ENCODE data around the gene MED22.

Gene MED22

DNA sequence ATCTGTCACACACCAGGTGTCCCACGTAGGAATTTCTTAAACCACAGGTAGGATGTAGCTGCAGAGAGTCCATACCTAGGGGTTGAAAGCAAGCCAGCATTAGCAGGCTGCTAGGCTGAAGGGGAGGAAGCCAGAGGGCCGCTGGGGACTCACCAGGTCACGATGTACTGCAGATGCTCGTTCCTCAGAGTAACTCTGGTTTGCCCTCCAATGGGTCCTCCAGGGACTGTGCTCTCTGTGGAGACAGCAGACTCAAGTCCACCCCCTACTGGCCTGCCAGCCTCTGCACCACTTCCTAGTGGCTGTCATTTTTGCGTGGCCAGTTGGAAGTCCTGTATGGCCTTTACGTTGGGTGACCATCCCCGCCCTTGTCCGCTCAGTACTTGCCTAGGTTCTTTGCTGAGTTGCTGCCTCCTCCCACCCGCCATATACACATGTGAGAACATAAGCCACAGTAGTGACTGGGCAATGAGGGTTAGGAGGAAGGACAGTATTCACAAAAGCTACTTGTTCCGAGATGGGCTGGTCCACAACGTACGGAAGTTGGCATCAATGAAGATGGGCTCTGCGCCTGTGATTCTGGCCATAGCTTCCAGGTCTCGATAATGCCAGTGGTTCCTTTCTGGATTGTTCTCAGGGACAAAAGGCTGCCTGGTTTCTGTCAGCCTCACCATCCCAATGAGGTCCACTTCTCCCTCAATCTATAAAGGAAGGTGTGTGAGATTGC, 4.1 kb upstream of the MED22 start:
- Mint-ChIP-seq H3K27me3 (no peaks in the 10 kb centered on the region), H3K27ac (no peak overlapping the region), H3K9me3 (no peaks in the 10 kb centered on the region), H3K4me1 (peaks cover 62% of the 10 kb centered on the region), H3K4me3 (no peak overlapping the region)
- DNase-seq = peak in 1 of 2 donors; percentile 53
- no peak for ATAC-seq

DNA sequence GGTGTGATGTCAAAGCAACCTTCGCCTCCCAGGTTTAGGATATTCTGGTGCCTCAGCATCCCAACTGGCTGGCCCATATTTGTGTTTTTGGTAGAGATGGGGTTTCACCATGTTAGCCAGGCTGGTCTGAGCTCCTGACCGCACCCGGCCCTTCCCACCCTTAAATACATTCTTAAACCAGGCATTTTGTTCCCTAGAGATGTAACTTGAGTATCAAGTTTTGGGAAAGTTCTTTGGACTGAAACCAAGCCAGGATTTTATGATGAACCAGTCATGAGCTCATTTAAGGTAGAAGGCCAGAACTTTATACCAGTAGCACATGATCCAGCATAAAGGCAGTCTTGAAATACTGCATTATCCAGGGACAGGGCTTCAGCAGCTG, 3.6 kb upstream of the MED22 start:
- Mint-ChIP-seq H3K27me3 (no peaks in the 10 kb centered on the region), H3K27ac (no peak overlapping the region), H3K4me3 (no peak overlapping the region), H3K9me3 (no peaks in the 10 kb centered on the region), H3K4me1 (peaks cover 65% of the 10 kb centered on the region)
- DNase-seq = no peak
- no peak for ATAC-seq

DNA sequence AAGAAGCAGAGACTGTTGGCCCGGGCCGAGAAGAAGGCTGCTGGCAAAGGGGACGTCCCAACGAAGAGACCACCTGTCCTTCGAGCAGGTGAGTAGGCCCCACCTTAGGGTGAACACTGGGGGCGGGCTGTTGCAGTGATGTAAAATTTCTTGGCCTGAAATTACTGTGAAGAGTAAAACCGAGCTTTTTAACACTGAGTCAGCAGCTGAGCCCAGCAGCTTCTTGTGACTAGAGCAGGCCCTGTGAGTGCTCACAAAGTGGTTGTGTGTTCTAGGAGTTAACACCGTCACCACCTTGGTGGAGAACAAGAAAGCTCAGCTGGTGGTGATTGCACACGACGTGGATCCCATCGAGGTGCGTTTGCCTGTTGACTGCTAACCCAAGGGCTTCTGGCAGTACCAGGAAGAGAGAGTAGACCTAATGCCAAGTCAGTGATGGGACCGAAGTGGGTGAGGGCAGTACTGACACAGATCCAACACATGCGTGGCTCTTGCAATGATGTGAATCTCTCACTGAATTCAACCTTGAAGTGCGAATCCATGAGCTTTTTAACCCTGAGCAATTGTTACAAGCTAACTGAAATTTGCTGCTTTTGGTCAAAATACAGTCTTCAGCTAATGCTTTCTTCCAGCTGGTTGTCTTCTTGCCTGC, 2.2 kb upstream of the MED22 start:
- Mint-ChIP-seq H3K4me3 (peak overlapping the region; percentile 96 to 99), H3K9me3 (no peaks in the 10 kb centered on the region), H3K27ac (peak overlapping the region; percentile 40 to 100), H3K27me3 (no peaks in the 10 kb centered on the region), H3K4me1 (peaks cover 69% of the 10 kb centered on the region)
- ATAC-seq (no peak), DNase-seq (no peak)

DNA sequence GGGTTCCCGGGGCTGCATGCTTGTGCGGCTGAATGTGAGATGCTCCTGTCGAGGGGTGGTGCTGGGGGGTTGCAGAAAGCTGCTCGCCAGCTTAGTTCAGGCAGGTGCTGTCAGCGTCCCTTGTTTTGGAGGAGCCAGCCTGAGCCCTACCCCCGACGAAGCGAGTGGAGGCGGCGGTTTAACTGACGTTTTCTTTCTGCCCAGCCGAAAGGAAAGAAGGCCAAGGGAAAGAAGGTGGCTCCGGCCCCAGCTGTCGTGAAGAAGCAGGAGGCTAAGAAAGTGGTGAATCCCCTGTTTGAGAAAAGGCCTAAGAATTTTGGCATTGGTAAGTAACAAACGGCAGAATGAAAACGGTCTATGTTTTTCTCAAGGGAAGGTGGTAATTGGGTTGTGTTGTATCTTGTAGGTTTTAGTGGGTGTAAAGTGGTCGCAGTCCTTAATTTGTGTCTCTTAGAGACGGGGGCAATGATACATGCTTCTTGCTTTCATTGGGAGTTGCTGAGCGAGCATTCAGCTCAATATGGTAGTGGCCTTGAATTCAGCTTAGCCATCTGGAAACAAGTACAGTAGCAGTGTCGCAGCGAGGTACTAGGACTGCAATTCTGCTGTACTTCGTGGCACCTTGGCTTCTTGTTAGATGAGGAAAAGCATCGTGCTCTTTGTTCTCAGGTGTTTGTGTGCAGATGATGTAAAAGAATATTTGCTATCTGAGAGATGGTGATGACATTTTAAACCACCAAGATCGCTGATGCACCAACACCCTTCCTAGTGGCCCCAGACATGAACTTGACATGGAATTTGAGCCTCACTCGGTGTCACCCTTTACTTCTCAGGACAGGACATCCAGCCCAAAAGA, 1.0 kb upstream of the MED22 start:
- DNase-seq (no peak), ATAC-seq (no peak)
- no peaks in the 10 kb centered on the region for H3K27me3 Mint-ChIP-seq
- peak overlapping the region; percentile 100 for H3K27ac Mint-ChIP-seq
- H3K4me3 Mint-ChIP-seq = peak overlapping the region; percentile 96 to 99
- no peaks in the 10 kb centered on the region for H3K9me3 Mint-ChIP-seq
- H3K4me1 Mint-ChIP-seq = peaks cover 61% of the 10 kb centered on the region

DNA sequence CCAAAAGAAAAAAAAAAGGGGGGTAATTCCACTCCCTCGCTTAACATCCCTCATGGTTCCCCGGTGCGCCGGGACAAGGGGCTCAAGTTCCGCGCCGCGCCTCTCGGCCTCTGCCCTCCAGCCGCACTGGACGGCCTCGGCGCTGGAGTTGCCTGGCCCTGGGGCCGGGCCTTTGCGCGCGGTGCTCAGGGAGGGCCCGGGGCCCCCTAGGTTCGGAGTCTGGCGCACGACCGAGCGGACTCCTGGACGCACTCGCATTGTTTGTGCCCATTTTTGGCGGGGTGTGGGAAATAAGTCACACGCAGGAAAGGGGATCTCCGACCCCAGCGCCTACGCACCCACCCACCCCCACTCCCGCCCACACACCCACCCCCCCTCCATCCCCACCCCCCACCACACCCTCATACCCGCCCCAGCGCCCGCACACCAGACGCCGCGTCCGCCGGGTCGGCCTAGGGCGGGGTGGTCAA, 381 bp downstream of the MED22 start:
- peak overlapping the region; percentile 96 to 99 for H3K4me3 Mint-ChIP-seq
- peak; percentile 64 to 65 for DNase-seq
- H3K4me1 Mint-ChIP-seq = peaks cover 55% of the 10 kb centered on the region
- no peaks in the 10 kb centered on the region for H3K27me3 Mint-ChIP-seq
- peak overlapping the region; percentile 100 for H3K27ac Mint-ChIP-seq
- peak; percentile 70 for ATAC-seq
- H3K9me3 Mint-ChIP-seq = no peaks in the 10 kb centered on the region

DNA sequence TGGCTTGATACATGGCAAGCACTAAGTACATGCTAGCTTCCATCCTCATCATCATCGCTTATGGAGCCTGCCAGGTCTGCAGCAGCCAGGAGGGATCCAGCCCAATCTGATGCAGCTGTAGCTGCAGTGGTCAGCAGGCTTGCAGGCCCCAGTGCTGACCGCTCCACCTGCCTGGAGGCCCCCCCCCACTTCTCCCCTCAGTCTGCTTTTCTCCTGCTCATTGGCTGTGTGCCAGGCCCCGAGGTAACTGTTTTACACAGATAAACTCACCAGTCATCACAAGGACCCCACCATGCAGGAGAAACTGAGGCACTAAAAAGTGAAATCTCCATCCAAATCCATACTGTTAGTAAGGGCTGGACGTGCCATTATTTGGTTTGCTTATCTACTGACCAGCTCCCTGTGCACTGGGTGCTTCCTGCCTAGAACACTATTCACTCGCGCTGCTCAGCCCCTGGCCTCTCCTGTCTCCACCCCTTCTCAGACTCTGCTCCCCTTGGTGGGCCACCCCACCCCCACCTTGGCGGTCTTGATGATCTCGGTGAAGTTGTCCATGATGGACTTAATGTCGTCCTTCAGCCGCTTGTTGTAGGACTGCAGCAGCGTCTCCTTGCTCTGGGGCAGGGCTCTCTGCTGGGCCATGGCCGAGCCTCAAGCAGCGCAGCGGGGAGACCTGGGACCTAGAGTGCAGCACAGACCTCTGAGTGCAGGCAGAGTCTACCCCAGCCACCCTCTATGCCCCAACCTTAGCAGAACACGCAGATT, 1.7 kb downstream of the MED22 start:
- Mint-ChIP-seq H3K4me3 (peak overlapping the region; percentile 96 to 99), H3K4me1 (peaks cover 59% of the 10 kb centered on the region), H3K9me3 (no peaks in the 10 kb centered on the region), H3K27ac (peak overlapping the region; percentile 91 to 92), H3K27me3 (no peaks in the 10 kb centered on the region)
- no peak for DNase-seq
- no peak for ATAC-seq

DNA sequence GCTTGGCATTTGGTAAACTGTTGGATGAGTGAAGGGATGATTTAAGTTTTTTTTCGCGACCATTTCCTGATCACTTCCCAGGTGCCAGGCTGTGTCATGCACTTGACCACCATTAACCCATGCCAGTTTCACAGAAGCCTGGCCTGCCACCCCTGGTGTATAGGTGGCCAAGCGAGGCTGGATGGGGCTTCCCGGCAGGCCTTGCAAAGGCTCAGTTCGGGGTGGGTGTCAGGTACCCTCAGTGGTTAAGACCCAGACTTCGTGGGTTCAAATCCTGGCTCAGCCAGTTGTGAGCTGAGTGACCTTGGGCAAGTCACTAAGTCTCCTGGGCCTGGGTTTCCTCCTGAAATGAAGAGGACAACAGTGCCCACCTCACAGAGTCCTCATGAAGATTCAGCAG, 2.3 kb downstream of the MED22 start:
- H3K4me1 Mint-ChIP-seq = peaks cover 62% of the 10 kb centered on the region
- no peaks in the 10 kb centered on the region for H3K27me3 Mint-ChIP-seq
- no peak for ATAC-seq
- no peak for DNase-seq
- H3K27ac Mint-ChIP-seq = no peak overlapping the region
- H3K9me3 Mint-ChIP-seq = no peaks in the 10 kb centered on the region
- H3K4me3 Mint-ChIP-seq = no peak overlapping the region

DNA sequence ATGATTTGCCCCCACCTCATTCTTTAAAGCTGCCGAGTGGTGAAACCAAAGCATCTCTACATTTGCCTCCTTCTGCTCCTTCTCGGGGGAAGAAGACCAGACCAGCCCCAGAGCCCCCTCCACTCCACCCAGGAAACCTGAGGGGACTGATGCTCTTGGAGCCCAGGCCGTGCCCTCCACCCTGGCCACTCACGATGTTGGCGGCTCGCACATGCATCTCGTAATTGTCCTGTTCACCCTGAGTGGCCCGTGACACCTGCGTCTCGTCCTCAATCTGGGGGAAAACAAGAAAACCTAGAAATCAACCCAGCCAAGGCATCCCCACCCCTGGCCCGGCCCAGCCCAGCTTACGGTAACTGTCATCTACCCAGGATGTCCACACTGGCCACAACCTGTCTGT, 3.0 kb downstream of the MED22 start:
- Mint-ChIP-seq H3K4me3 (no peak overlapping the region), H3K27ac (no peak overlapping the region), H3K4me1 (peaks cover 62% of the 10 kb centered on the region), H3K27me3 (no peaks in the 10 kb centered on the region), H3K9me3 (no peaks in the 10 kb centered on the region)
- ATAC-seq (no peak), DNase-seq (no peak)

DNA sequence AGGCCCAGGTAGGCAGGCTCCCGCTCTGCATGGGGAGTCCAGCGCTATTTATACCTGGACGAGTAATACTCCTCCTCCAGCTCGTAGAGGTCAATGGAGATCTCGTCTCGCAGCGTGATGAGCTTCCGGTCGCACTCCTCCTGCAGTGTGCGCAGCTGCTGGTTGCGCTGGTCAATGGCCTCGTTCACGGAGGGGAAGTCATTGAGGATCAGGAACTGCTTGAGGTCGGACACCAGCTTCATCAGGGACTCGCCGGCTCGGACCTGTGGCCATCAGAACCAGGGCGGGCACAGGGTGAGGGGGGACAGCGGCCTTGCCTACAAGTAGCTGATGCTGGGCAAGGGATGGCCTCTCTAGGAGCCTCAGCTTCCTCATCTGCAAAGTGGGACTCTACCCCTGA, 3.9 kb downstream of the MED22 start:
- H3K4me1 Mint-ChIP-seq = peaks cover 62% of the 10 kb centered on the region
- no peak overlapping the region for H3K4me3 Mint-ChIP-seq
- H3K27ac Mint-ChIP-seq = no peak overlapping the region

DNA sequence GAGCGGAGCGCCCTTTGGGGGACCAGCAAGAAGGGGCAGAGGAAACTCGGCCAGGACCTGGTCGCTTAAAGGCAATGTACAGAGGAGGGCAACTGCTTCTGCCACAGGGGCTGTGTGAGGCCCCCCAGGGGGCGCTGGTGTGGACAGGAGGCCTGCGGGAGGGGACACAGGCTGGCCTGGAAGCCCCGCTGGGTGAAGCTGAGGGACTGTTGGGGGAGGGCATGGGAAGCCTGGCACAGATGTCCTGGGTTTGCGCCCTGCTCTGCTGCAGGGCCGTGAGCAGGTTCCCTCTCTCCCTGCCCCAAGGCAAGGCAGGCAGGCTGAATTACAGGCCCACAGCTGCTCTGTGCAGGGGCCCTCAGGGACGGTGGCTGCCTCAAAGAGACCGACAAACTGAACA, 5.4 kb downstream of the MED22 start:
- DNase-seq (no peak), ATAC-seq (no peak)
- Mint-ChIP-seq H3K4me1 (peaks cover 62% of the 10 kb centered on the region), H3K9me3 (no peaks in the 10 kb centered on the region), H3K27me3 (no peaks in the 10 kb centered on the region), H3K27ac (peak overlapping the region in 1 of 2 donors; percentile 76), H3K4me3 (no peak overlapping the region)

More for the DNA sequence above, 3.9 kb downstream of the MED22 start:
- DNase-seq = no peak
- Mint-ChIP-seq H3K9me3 (no peaks in the 10 kb centered on the region), H3K27me3 (no peaks in the 10 kb centered on the region)
- ATAC-seq = no peak

DNA sequence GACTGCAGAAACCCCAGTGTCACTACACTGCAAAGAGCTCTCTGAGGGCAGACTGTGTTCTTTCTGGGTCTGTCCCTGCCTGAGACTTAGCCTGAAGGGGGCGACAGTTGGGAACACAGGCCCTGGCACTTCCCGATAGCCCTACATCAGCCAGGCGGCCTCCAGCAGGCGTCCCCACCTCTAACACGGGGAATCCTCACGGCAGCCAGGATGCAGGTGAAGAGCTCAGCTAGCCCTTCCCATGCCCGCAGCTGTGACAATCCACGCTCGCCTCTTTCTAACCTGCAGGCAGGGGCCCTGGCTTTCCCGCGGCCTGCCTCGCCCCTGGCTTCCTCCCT, 5.9 kb downstream of the MED22 start:
- H3K4me3 Mint-ChIP-seq = no peak overlapping the region
- no peaks in the 10 kb centered on the region for H3K9me3 Mint-ChIP-seq

DNA sequence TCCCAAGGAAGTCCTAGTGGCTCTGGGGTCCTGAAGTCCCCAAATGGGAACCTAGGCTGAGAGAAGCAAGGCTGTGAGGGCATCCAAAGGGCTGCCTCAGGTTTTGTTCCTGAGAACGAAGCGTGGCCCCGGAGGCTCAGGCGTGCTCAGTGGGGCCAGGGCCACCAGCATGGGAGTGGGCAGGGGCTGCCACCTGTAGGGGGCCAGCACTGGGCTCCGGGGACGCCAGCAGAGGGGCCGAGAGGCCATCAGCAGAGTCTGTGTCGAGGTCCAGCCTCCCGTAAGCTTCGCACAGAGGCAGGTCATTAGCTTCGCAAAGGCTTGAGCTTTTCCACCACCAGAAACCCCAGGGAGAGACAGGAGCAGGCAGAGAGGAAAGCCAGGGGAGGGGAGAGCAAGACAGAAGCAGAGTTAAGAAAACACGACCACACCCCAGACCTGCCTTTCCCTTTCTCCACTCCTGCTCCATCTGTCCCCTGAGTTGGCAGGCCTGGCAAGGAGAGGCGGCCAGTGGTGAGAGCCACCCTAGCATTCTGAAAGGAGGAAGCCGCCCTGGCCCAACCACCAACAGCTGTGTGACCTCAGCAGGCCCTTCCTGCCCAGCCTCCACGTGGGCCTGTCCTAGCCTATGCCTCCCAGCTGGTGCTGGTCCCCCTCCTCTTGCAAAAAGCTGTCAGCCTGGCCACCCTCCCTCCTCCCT, 6.4 kb downstream of the MED22 start:
- H3K4me1 Mint-ChIP-seq = peaks cover 61% of the 10 kb centered on the region
- peak overlapping the region in 1 of 2 donors; percentile 76 for H3K27ac Mint-ChIP-seq
- no peak for ATAC-seq
- DNase-seq = no peak
- no peak overlapping the region for H3K4me3 Mint-ChIP-seq
- H3K27me3 Mint-ChIP-seq = no peaks in the 10 kb centered on the region
- no peaks in the 10 kb centered on the region for H3K9me3 Mint-ChIP-seq

More for the DNA sequence above, 5.9 kb downstream of the MED22 start:
- peaks cover 61% of the 10 kb centered on the region for H3K4me1 Mint-ChIP-seq
- no peak for ATAC-seq
- no peak for DNase-seq
- H3K27me3 Mint-ChIP-seq = no peaks in the 10 kb centered on the region
- H3K27ac Mint-ChIP-seq = peak overlapping the region; percentile 61 to 76

DNA sequence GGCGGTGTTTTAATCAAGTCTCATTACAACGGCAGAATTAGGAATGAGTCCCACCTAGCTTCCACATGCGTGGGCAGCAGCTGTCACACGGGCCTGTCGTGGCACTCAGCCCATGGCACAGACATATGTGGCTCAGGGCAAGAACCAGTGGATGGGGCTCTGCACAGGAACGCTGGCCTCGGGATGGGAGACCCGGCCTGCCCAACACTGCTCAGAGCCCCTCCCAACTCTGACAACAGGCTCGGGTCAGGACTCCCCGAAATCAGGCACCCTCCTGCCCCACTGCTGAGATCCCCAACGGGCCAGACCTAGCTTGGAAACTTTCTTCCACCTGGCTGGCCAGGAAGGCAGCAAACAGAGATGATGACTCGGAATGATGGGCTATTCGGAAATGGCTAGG, 7.0 kb downstream of the MED22 start:
- peaks cover 61% of the 10 kb centered on the region for H3K4me1 Mint-ChIP-seq
- ATAC-seq (no peak), DNase-seq (no peak)
- H3K4me3 Mint-ChIP-seq = no peak overlapping the region
- H3K27me3 Mint-ChIP-seq = no peaks in the 10 kb centered on the region
- peak overlapping the region in 1 of 2 donors; percentile 93 for H3K27ac Mint-ChIP-seq
- no peaks in the 10 kb centered on the region for H3K9me3 Mint-ChIP-seq

DNA sequence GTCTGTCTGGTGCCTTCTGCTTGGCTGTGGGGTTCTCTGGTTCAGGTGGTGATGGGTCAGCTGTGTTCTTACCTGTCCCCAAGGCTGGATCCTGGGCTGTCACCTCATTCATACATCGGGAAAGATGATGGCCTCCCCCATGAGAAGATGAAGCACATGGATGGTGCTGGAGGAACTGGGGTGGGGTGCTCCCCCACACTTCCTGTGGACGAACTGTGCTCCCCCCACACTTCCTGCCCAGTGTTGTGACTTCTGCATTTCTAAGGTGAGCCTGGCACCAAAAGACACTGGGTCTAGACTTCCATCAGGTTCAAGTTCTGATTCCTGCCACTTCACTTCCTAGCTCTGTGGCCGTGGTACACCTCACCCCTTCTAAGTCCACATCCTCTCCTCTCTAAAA, 7.7 kb downstream of the MED22 start:
- Mint-ChIP-seq H3K4me3 (no peak overlapping the region), H3K9me3 (no peaks in the 10 kb centered on the region), H3K27me3 (no peaks in the 10 kb centered on the region), H3K4me1 (peaks cover 65% of the 10 kb centered on the region), H3K27ac (peak overlapping the region; percentile 87 to 93)
- DNase-seq = no peak
- no peak for ATAC-seq

DNA sequence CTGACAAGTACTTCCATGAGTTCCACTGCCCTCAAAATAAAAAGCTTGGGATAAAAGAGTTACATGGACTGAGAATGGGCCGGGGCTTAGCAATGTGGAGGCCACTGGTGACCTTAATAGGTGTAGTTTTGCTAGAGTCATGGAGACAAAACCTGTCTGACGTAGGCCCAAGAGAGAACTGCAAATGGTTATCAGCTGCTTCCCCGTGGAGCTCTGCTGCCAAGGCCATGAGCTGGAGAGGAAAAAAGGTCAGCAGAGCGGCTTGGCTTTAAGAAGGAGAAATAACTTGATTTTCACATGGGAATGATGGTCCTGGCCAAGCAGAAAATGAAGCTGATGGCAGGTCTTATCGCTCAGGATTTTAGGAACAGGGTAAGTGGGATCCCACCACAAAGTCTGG, 8.3 kb downstream of the MED22 start:
- DNase-seq (no peak), ATAC-seq (no peak)
- peaks cover 72% of the 10 kb centered on the region for H3K4me1 Mint-ChIP-seq
- no peaks in the 10 kb centered on the region for H3K9me3 Mint-ChIP-seq
- peak overlapping the region in 1 of 2 donors; percentile 84 for H3K27ac Mint-ChIP-seq
- no peak overlapping the region for H3K4me3 Mint-ChIP-seq
- H3K27me3 Mint-ChIP-seq = no peaks in the 10 kb centered on the region
